Ishikawa (cell line): ENCODE results near the gene THEM4.

Source experiments
- CREB1 ChIP-seq: IDR thresholded peaks from 2 replicates; pipeline ENCODE4 v1.6.1; 2012; ENCODE audit warnings: low read depth
- RAD21 ChIP-seq: IDR thresholded peaks from 2 replicates; pipeline ENCODE4 v1.6.1; 2012; ENCODE audit warnings: low read depth
- YY1 ChIP-seq: IDR thresholded peaks from 2 replicates; pipeline ENCODE4 v1.6.1; 2012; ENCODE audit warnings: low read depth
- ZBTB7A ChIP-seq: IDR thresholded peaks from 2 replicates; pipeline ENCODE4 v1.6.1; 2012; ENCODE audit warnings: low read depth

GRCh38 chr1:151831256-151831591, 78.1 kb downstream of the THEM4 start:
- TF ChIP-seq RAD21 = no peak
- TF ChIP-seq ZBTB7A = no peak
- no peak for TF ChIP-seq CREB1
- no peak for TF ChIP-seq YY1
